ENCODE measurements around the gene IL5.

IL5 gene

DNA sequence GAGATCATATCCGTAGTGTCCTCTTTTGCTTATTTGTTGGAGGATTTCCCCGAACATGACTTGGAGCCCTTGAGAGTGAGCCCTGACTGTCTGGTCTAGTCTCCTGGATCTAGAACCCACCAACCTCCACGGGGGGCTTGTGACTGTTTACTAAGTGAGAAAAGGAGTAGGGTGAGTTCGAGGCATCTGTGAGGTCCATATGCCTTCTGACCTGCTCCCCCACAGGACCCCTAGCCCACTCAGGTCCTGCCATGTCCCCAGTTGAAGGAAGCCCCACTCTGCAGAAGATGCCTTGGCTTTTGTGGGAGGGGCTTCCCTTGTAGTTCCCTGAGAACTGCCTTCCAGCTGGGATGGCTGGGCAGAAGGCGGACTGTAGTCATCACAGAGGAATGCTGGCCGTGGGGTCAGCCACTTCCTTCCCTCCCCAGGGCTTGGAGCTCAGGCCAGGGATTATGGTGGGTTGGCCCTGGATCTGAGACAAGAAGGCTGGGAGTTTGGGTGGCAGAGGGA is 45.8 kb downstream of the IL5 start:
- H3K4me3 ChIP-seq (ENCODE audit: low read length), result peak overlapping the region; percentile 86
- H3K9ac ChIP-seq (ENCODE audit: low read length), result peak overlapping the region; percentile 92
- no peaks in the 10 kb centered on the region for H3K27me3 ChIP-seq (replicated peaks; ENCODE audit: control insufficient read depth, insufficient read depth, low read length)
- no peaks in the 10 kb centered on the region for H3K36me3 ChIP-seq (ENCODE audit: control insufficient read depth, insufficient read depth, low read length, severe bottlenecking)
- peaks cover 22% of the 10 kb centered on the region for H3K4me1 ChIP-seq (ENCODE audit: control insufficient read depth, insufficient read depth, low read length)
- no peaks in the 10 kb centered on the region for H3K9me3 ChIP-seq (ENCODE audit: control insufficient read depth, low read length)
- peak; percentile 92 for DNase-seq (ENCODE audit: low read depth)

- H3K9me3 ChIP-seq (ENCODE audit: control insufficient read depth, low read length), result no peaks in the 10 kb centered on the region
- peak overlapping the region; percentile 86 for H3K4me3 ChIP-seq (ENCODE audit: low read length)
- H3K36me3 ChIP-seq (ENCODE audit: control insufficient read depth, insufficient read depth, low read length, severe bottlenecking), result no peaks in the 10 kb centered on the region
- peaks cover 29% of the 10 kb centered on the region for H3K4me1 ChIP-seq (ENCODE audit: control insufficient read depth, insufficient read depth, low read length)
- peak overlapping the region; percentile 92 for H3K9ac ChIP-seq (ENCODE audit: low read length)
- peak; percentile 93 for DNase-seq (ENCODE audit: low read depth)
- no peaks in the 10 kb centered on the region for H3K27me3 ChIP-seq (replicated peaks; ENCODE audit: control insufficient read depth, insufficient read depth, low read length)
These were observed 46.5 kb downstream of the IL5 start for GRCh38 chr5:132496631-132497487.

- DNase-seq (ENCODE audit: low read depth), result peak; percentile 90
- H3K4me3 ChIP-seq (ENCODE audit: low read length), result peak overlapping the region; percentile 86
- H3K4me1 ChIP-seq (ENCODE audit: control insufficient read depth, insufficient read depth, low read length), result peaks cover 35% of the 10 kb centered on the region
- no peaks in the 10 kb centered on the region for H3K27me3 ChIP-seq (replicated peaks; ENCODE audit: control insufficient read depth, insufficient read depth, low read length)
- peak overlapping the region; percentile 92 for H3K9ac ChIP-seq (ENCODE audit: low read length)
- no peaks in the 10 kb centered on the region for H3K9me3 ChIP-seq (ENCODE audit: control insufficient read depth, low read length)
- H3K36me3 ChIP-seq (ENCODE audit: control insufficient read depth, insufficient read depth, low read length, severe bottlenecking), result no peaks in the 10 kb centered on the region
These were observed 47.1 kb downstream of the IL5 start for GRCh38 chr5:132496191-132496630.

DNA sequence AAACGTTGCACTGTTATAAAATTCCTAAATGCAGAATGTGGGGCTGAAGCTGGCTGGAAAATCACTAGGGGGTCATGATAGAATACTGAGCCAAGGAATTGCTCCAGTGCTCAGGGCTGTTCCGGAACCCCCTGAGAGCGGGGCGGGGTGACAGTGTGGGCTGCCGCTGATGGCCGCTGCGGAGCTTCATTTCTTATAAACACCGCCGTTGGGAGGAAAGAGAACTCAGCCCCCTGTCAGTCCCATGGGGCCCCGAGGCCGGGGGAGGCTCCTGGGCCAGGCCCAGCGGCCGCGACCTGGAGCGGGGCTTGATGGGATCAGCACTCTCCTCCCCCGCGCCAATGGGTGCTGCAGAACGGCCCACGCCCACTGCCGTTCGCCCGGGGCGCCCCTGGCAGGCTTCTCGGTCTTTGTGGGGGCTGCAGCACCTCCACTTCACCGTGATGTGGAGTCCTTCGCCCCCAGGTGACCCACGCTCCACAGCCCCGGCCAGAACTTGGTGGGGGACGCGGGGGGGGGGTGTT is 47.6 kb downstream of the IL5 start:
- no peaks in the 10 kb centered on the region for H3K27me3 ChIP-seq (replicated peaks; ENCODE audit: control insufficient read depth, insufficient read depth, low read length)
- DNase-seq (ENCODE audit: low read depth), result peak; percentile 94
- H3K9ac ChIP-seq (ENCODE audit: low read length), result peak overlapping the region; percentile 92
- H3K9me3 ChIP-seq (ENCODE audit: control insufficient read depth, low read length), result no peaks in the 10 kb centered on the region
- H3K4me3 ChIP-seq (ENCODE audit: low read length), result peak overlapping the region; percentile 65
- H3K4me1 ChIP-seq (ENCODE audit: control insufficient read depth, insufficient read depth, low read length), result peaks cover 38% of the 10 kb centered on the region
- no peaks in the 10 kb centered on the region for H3K36me3 ChIP-seq (ENCODE audit: control insufficient read depth, insufficient read depth, low read length, severe bottlenecking)

DNA sequence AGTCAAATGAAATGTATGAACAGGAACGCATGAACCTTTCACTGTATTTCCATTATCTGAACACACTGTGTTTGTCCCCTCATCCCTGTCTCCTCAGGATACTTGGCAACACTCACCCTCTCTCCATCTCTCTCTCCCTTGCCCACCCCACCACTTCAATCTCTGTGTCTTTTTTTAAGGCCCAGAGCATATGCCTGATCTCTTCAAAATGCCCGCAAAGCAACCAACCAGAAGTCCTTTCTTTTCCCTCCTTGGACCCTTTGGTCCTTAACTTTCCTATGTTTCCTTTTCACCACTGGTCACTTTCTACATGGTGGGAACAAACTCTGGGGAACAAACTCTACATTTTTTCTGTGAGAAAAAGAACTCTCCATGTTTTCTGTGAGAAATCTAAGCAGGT is 49.5 kb downstream of the IL5 start:
- Histone ChIP-seq H3K27me3 (replicated peaks; ENCODE audit: control insufficient read depth, insufficient read depth, low read length) (no peaks in the 10 kb centered on the region), H3K4me3 (ENCODE audit: low read length) (no peak overlapping the region), H3K4me1 (ENCODE audit: control insufficient read depth, insufficient read depth, low read length) (peaks cover 45% of the 10 kb centered on the region), H3K9me3 (ENCODE audit: control insufficient read depth, low read length) (no peaks in the 10 kb centered on the region), H3K9ac (ENCODE audit: low read length) (no peak overlapping the region), H3K36me3 (ENCODE audit: control insufficient read depth, insufficient read depth, low read length, severe bottlenecking) (no peaks in the 10 kb centered on the region)
- DNase-seq (ENCODE audit: low read depth), result no peak

DNA sequence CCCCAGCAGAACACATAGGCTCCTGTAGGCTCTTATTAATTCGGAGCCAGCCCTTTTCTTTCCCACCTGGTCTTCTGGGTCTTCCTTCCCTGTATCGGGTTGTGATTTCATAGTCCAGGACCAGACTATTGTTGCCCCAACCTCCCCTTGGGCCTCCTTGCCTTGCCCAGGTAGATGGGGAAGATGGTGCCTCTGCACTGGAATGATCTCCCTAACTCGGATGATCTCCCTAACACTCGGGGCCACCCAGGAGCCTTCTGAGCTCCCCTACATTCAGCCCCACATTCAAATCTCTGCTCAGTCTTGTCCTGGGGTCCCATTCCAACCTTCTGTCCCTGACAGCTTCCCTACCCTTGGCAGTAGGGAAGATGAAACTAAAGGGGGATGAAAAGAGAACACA is 50.1 kb downstream of the IL5 start:
- no peak for DNase-seq (ENCODE audit: low read depth)
- Histone ChIP-seq H3K36me3 (ENCODE audit: control insufficient read depth, insufficient read depth, low read length, severe bottlenecking) (no peaks in the 10 kb centered on the region), H3K9me3 (ENCODE audit: control insufficient read depth, low read length) (no peaks in the 10 kb centered on the region), H3K4me3 (ENCODE audit: low read length) (no peak overlapping the region), H3K27me3 (replicated peaks; ENCODE audit: control insufficient read depth, insufficient read depth, low read length) (no peaks in the 10 kb centered on the region), H3K9ac (ENCODE audit: low read length) (no peak overlapping the region), H3K4me1 (ENCODE audit: control insufficient read depth, insufficient read depth, low read length) (peaks cover 48% of the 10 kb centered on the region)

DNA sequence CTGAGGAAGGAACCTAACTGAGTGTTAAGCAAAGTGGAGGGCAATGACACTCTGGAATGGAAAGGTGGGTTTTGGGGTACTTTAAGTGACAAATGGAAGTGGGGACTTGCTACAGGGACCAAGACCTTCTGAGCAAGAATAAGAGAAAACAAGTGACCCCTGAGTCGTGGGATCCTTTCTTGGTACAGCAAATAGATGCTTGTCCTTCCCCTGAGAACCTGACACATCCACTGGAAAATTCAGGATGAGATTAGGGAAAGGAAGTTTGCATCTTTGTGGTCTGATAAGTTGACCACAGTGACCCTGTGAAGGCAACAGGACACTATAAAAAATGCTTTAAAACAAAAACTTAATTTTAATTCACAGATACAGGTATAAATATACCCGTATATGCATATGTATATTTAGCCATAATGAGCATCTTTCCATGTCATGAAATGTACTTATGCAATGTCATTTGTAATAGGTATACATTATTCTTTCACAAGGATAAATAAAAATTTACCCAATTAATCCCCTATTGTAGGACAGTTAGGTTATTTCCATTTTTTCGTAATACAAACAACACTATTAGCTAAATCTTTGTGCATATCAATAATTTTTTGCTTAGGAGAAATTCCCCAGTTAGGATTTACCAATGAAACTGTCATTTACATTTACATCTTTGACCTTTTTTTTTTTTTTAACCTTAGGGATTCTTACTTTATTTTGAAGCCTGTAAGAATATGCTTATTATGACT is 50.8 kb downstream of the IL5 start:
- H3K4me1 ChIP-seq (ENCODE audit: control insufficient read depth, insufficient read depth, low read length), result peaks cover 43% of the 10 kb centered on the region
- no peak overlapping the region for H3K4me3 ChIP-seq (ENCODE audit: low read length)
- no peaks in the 10 kb centered on the region for H3K9me3 ChIP-seq (ENCODE audit: control insufficient read depth, low read length)
- no peak for DNase-seq (ENCODE audit: low read depth)
- H3K27me3 ChIP-seq (replicated peaks; ENCODE audit: control insufficient read depth, insufficient read depth, low read length), result no peaks in the 10 kb centered on the region
- peaks cover 5% of the 10 kb centered on the region for H3K36me3 ChIP-seq (ENCODE audit: control insufficient read depth, insufficient read depth, low read length, severe bottlenecking)
- H3K9ac ChIP-seq (ENCODE audit: low read length), result no peak overlapping the region
